ENCODE results near the gene GPR180.
A peak's percentile ranks its signal among the peaks of the same experiment; 100 is the strongest.

The GPR180 gene

GRCh38 chr13:94601446-94602431 is at the start of gene GPR180:
GPR180 (plus strand) TSS chr13:94601857; CDS start chr13:94601928, 71 bp downstream.
- peak; percentile 95 for DNase-seq

GRCh38 chr13:94552095-94552494 is 49.6 kb upstream of the GPR180 start:
- DNase-seq: no peak

DNA sequence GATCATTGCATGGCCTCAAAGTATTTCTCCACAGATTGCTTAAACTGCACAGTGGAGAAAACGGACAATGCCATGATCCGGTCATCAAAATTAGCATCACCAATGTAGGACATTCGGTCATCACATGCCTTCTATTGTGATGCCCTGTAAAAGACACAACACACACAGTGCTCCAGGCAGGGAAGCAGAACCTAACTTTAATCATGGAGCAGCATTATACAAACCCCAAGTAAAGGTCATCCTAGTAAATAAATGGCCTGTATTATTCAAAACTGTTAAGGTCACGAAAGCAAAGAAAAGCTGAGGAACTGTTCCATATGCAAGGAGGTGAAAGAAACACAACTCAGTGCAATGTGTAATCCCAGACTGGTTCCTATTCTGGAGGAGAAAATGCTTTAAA is 47.9 kb upstream of the GPR180 start:
- DNase-seq: no peak

GRCh38 chr13:94556041-94556440 is 45.6 kb upstream of the GPR180 start:
- no peak for DNase-seq

DNA sequence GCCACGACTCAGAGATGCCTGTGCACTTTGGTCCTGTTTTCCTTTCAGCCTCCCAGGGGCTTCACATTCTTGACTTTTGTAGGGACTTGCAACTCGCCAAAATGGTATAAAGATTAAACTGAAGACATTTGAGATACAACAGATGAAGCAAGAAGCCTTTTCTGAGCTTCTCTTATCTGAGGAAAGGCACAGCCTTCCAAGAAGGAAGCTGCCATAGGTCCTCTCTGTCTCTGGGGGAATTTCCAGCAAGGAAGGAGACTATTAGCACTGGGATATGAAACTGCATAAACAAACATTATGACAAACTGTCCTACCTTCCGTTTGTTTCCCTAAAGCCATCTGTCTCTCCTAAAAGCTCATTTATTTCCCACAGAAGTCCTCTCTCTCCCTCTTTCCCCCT is 45.0 kb upstream of the GPR180 start:
- DNase-seq: no peak

- DNase-seq: no peak
Observed at GRCh38 chr13:94557684-94558235, 43.9 kb upstream of the GPR180 start.

DNA sequence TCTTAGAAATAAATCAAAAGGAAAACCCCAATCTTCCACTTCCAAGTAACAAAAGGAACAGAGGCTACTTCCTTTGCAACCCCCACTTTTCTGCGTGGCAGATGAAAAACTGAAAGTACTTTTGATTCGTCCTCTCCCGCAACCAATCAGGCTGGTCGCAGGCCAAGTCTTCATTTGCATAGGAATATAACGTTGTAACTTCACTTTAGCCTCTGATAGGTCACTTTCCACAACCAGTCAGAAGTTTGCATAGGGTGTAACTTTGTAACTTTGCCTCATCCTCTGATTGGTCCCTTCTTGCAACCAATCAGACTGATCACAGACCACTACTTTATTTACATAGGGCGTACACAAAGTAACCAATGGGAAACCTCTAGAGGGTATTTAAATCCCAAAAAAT is 42.9 kb upstream of the GPR180 start:
- DNase-seq: no peak

DNA sequence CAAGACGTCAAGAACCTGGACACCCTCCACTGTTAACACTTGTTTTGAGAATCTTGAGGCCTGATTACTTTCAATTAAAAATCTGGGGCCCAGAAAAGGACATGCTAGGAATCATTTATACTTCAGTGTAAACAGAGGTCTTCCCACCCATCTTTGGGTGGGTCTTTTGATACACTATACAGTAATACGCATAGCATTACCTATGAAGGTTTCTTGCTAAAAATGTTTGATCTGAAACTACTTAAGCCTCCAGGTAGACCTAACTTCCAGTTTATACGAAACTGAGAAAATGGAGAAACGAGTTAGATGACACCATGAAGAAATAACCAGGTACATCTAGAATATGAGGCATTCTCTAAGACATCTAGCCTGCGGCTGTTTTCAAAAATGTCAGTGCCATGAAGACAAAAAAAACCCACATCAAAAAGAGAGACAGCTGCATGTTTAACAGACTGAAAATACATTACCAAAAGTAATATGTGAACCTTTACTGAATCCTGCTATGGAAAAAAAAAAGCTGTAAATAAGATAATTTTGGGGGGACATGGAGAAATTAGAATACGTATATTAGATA is 42.3 kb upstream of the GPR180 start:
- no peak for DNase-seq

GRCh38 chr13:94560116-94560515 is 41.5 kb upstream of the GPR180 start:
- no peak for DNase-seq

DNA sequence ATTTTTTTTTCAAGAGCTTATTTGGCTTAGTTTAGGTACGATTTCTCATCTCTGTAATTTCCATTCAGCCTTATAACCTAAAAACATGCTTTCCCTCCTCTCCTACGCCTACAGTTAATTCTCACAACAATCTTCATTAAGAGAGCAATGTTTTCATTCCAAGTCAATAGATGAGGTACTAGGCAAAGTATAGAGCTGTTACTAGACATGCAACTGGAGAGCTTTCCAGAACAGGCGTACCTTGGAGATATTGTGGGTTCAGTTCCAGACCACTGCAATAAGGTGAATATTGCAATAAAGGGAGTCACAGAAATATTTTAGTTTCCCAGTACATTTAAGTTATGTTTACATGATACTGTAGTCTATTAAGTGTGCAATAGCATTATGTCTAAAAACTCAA is 40.5 kb upstream of the GPR180 start:
- no peak for DNase-seq

- no peak for DNase-seq
Observed at GRCh38 chr13:94567581-94567980, 34.1 kb upstream of the GPR180 start.

- DNase-seq: no peak
Observed at GRCh38 chr13:94568443-94568842, 33.2 kb upstream of the GPR180 start.

DNA sequence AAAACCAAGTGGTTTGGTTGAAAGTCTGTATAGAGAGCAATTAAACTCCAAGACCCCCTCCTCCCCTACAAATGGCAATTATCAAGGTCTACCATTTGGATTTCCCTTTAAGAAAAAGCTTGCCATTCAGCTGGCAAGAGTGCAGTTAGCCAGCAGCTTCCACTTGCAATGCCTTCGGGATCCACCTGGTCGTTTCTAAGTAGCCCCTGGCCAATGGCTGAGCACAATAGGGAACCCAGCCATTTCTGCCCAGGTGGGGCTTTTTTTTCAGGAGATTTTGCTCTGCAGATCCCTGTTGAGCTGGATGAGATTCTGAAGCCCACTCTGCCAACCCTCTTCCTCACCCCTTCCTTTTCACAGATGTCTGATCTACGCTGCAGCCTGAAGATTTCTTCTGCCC is 32.0 kb upstream of the GPR180 start:
- DNase-seq: no peak

- DNase-seq: no peak
Observed at GRCh38 chr13:94579063-94579462, 22.6 kb upstream of the GPR180 start.

GRCh38 chr13:94583926-94584325 is 17.7 kb upstream of the GPR180 start:
- DNase-seq: no peak

- no peak for DNase-seq
Observed at GRCh38 chr13:94585543-94586101, 16.0 kb upstream of the GPR180 start.

DNA sequence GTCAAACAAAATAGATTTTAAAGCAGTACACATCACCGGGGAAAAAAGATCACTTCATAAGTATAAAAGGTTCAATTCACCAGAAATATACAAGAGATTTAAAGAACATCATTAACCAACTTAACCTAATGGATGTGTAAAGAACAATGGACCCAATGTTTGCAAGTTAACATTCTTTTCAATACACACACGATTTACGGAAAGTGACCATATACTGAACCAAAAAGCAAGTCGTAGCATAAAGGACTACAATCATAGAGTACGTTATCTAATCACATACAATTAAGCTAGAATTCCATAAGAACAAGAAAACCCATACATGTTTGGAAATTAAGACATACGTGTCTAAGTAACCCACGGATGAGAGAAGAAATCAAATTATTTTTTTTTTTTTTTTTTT is 15.3 kb upstream of the GPR180 start:
- DNase-seq: no peak

DNA sequence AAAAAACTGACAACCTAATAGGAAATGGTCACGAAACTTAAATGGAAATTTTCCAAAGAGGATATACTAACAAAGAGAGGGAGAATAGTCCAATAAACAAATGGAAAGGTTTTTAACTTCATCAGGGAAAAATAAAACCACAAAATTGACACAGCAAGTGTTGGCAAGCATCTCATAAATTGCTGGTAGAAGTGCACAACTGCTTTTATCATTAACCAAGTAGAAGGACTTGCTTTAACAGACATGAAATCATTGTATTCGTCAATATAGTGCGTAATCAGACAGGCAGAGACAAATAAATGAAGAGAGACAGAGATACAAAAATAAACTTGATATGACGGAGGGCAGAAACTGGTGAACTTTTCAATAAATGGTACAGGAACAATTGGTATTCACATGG is 13.1 kb upstream of the GPR180 start:
- DNase-seq: no peak

- DNase-seq: no peak
Observed at GRCh38 chr13:94590744-94591143, 10.9 kb upstream of the GPR180 start.

DNA sequence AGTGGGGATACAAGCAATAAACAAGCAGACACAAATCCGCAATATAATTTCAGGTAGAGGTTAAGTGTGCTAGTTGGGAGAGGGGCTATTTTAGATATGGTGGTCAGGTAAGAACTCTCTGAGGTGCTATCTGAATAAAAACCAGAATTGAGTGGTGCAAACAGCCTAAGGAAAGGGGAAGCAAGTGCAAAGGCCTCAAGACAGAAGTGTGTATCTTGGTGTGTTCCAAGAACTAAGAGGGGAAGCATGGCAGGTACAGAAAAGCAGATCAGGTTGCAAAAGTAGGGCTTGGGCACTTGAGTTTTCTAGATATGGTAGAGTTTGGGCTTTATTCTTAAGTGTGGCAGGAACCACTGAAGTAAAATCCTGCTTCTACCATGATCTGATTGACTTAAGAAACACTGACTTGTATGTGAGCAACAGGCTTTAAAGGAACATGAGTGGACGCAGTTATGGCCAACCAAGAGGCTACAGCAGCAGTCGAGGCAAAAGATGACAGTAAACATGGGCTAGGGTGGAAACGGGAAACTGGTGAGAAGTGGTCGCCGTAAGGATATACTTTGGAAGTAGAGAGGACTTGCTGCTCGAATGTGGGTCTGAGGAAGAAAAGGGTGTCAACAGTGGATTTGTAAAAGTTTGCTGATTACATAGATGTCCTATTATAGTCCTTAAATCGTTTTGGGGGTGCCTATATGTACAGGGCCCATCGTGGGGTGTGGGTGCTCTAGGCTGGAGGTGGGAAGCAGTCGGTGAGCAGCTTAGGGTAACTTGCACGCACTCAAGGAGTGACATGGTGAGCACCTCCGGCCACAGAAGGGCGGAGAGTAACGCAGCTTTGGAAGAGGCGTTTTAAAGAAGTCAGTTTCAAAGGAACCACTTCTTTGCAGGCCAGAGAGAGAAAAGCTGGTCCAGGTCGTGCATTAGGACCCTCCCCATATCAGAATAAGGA is 6.4 kb upstream of the GPR180 start:
- DNase-seq: peak; percentile 78

GRCh38 chr13:94595950-94596574 is 5.6 kb upstream of the GPR180 start, which contains the start of gene TGDS:
TGDS (minus strand) TSS chr13:94596152; CDS start chr13:94596136, 16 bp downstream.
- peak; percentile 95 for DNase-seq

DNA sequence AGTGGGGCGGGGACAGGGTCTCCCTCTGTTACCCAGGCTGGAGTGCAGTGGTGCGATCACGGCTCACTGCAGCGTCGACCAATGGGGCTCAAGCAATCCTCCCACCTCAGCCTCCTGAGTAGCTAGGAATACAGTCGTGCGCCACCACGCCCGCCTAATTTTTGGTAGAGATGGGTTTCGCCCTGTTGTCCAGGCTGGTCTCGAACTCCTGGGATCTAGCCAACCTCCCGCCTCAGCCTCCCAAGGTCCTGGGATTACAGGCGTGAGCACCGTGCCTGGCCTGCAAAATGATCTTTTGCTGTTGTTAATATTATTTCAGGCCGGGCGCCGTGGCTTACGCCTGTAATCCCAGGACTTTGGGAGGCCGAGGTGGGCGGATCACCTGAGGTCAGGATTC is 5.1 kb upstream of the GPR180 start:
- no peak for DNase-seq
